HEK293T (cell line): ENCODE results near the gene FAM222B.

Experiments
- CTCF ChIA-PET: fragments of 350-600 bp; formaldehyde crosslinking; extraction: SDS; loops from one replicate; lab custom pipeline; 2021; ENCODE audit warnings: antibody characterized with exemption, inconsistent platforms; lab: Yijun Ruan, JAX
- POLR2A ChIA-PET: fragments of 350-600 bp; formaldehyde crosslinking; extraction: SDS; loops from one replicate; lab custom pipeline; 2020; ENCODE audit warnings: antibody characterized with exemption, inconsistent platforms; lab: Yijun Ruan, JAX
- DNase-seq: peaks from one replicate; pipeline ENCODE4 v3.0.0; 2012; ENCODE audit warnings: mixed read lengths; ENCODE audit errors: extremely low spot score
- ARNT ChIP-seq: fragments of 450-650 bp; IDR thresholded peaks from 2 replicates; pipeline ENCODE4 v1.6.1; 2017; ENCODE audit warnings: mild to moderate bottlenecking
- BHLHE40 ChIP-seq: fragments of 450-650 bp; IDR thresholded peaks from 2 replicates; pipeline ENCODE4 v1.6.1; 2016; ENCODE audit warnings: mild to moderate bottlenecking, moderate library complexity, borderline replicate concordance
- CTBP1 ChIP-seq: fragments of 450-650 bp; IDR thresholded peaks from 2 replicates; pipeline ENCODE4 v1.6.1; 2016; ENCODE audit warnings: borderline replicate concordance
- ELF4 ChIP-seq: fragments of 450-650 bp; IDR thresholded peaks from 2 replicates; pipeline ENCODE4 v1.6.1; 2017; ENCODE audit warnings: antibody characterized with exemption
- FOXA1 ChIP-seq: fragments of 450-650 bp; IDR thresholded peaks from 2 replicates; pipeline ENCODE4 v1.6.1; 2016; ENCODE audit warnings: mild to moderate bottlenecking
- FOXK2 ChIP-seq: fragments of 450-650 bp; IDR thresholded peaks from 2 replicates; pipeline ENCODE4 v1.6.1; 2016; ENCODE audit warnings: mild to moderate bottlenecking
- FOXM1 ChIP-seq: fragments of 450-650 bp; IDR thresholded peaks from 2 replicates; pipeline ENCODE4 v1.6.1; 2017; ENCODE audit warnings: mild to moderate bottlenecking, borderline replicate concordance
- HDGF ChIP-seq: fragments of 450-650 bp; IDR thresholded peaks from 2 replicates; pipeline ENCODE4 v1.6.1; 2017; ENCODE audit warnings: antibody characterized with exemption, borderline replicate concordance
- L3MBTL2 ChIP-seq: fragments of 450-650 bp; conservative IDR thresholded peaks from 2 replicates; pipeline ENCODE4 v1.6.1; 2016; ENCODE audit warnings: mild to moderate bottlenecking
- LEF1 ChIP-seq: fragments of 450-650 bp; IDR thresholded peaks from 2 replicates; pipeline ENCODE4 v1.6.1; 2017; ENCODE audit warnings: mild to moderate bottlenecking, borderline replicate concordance
- NFRKB ChIP-seq: fragments of 450-650 bp; IDR thresholded peaks from 2 replicates; pipeline ENCODE4 v1.6.1; 2016; ENCODE audit warnings: mild to moderate bottlenecking, moderate library complexity
- SP1 ChIP-seq: fragments of 450-650 bp; IDR thresholded peaks from 2 replicates; pipeline ENCODE4 v1.6.1; 2017
- SUZ12 ChIP-seq: fragments of 450-650 bp; IDR thresholded peaks from 2 replicates; pipeline ENCODE4 v1.6.1; 2016; ENCODE audit warnings: mild to moderate bottlenecking
- TARDBP ChIP-seq: fragments of 450-650 bp; IDR thresholded peaks from 2 replicates; pipeline ENCODE4 v1.6.1; 2016
- ZNF384 ChIP-seq: fragments of 450-650 bp; IDR thresholded peaks from 2 replicates; pipeline ENCODE4 v1.6.1; 2016
- TF ChIP-seq, protein P1 (sequence below): fragments of 450-650 bp; IDR thresholded peaks from 2 replicates; pipeline ENCODE4 v1.6.1; 2016

The FAM222B gene

GRCh38 chr17:28715217-28715616 lies 127.4 kb downstream of the FAM222B start:
- ChIA-PET CTCF (interaction anchor here (1.1 kb wide), 1 partner anchor 71 kb away, joined by 3 read pairs; no protein-coding TSS in a partner anchor), POLR2A (interaction anchor here (0.7 to 1.8 kb wide), 7 partner anchors 9 to 186 kb away, joined by 3 to 5 read pairs (median 4); partner anchors contain the start of genes SDF2 and SUPT6H)
- TF ChIP-seq LEF1 (no peak), L3MBTL2 (no peak), ZNF384 (no peak), FOXM1 (no peak), NFRKB (no peak), TARDBP (no peak)
- TF ChIP-seq, protein P1, sequence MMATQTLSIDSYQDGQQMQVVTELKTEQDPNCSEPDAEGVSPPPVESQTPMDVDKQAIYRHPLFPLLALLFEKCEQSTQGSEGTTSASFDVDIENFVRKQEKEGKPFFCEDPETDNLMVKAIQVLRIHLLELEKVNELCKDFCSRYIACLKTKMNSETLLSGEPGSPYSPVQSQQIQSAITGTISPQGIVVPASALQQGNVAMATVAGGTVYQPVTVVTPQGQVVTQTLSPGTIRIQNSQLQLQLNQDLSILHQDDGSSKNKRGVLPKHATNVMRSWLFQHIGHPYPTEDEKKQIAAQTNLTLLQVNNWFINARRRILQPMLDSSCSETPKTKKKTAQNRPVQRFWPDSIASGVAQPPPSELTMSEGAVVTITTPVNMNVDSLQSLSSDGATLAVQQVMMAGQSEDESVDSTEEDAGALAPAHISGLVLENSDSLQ, result no peak
- DNase-seq, result no peak

- TF ChIP-seq ARNT (no peak), L3MBTL2 (no peak), CTBP1 (no peak), FOXA1 (no peak), HDGF (no peak), ELF4 (no peak), FOXK2 (no peak), SP1 (no peak), LEF1 (no peak), NFRKB (no peak), ZNF384 (no peak), BHLHE40 (no peak)
- TF ChIP-seq, protein P1, result no peak
- ChIA-PET CTCF (no interaction called here), POLR2A (no interaction called here)
- no peak for DNase-seq
These were observed 128.3 kb downstream of the FAM222B start for GRCh38 chr17:28714281-28714680.

GRCh38 chr17:28712705-28713415 lies 129.7 kb downstream of the FAM222B start:
- TF ChIP-seq NFRKB (no peak), ARNT (no peak), SP1 (no peak), LEF1 (no peak), FOXK2 (no peak), L3MBTL2 (no peak)
- TF ChIP-seq, protein P1, result no peak
- no peak for DNase-seq
- ChIA-PET CTCF (interaction anchor here (0.6 to 1.3 kb wide), 3 partner anchors 12 to 68 kb away, joined by 3 read pairs; partner anchors contain the start of gene BLTP2), POLR2A (interaction anchor here (1.0 to 15.7 kb wide), 3 partner anchors 10 to 45 kb away, joined by 4 to 309 read pairs (median 4); partner anchors contain the start of genes NEK8, RPL23A and TLCD1)

- POLR2A ChIA-PET, result interaction anchor here (1.0 to 15.7 kb wide), 5 partner anchors 10 to 68 kb away, joined by 4 to 309 read pairs (median 5); partner anchors contain the start of genes BLTP2, NEK8, RPL23A and TLCD1
- CTCF ChIA-PET, result interaction anchor here (0.8 to 2.8 kb wide), 4 partner anchors 10 to 68 kb away, joined by 3 to 14 read pairs (median 6); partner anchors contain the start of genes BLTP2 and TLCD1
- no peak for TF ChIP-seq HDGF
- no peak for TF ChIP-seq ZNF384
- no peak for TF ChIP-seq CTBP1
- no peak for TF ChIP-seq FOXM1
- no peak for TF ChIP-seq SUZ12
- TF ChIP-seq ARNT, result no peak
- TF ChIP-seq ELF4, result no peak
- no peak for TF ChIP-seq FOXK2
- TF ChIP-seq LEF1, result no peak
- no peak for TF ChIP-seq SP1
- no peak for TF ChIP-seq TARDBP
- TF ChIP-seq FOXA1, result no peak
- TF ChIP-seq L3MBTL2, result no peak; the same call in 1 of the 2 replicates
- TF ChIP-seq, protein P1, result no peak
- no peak for TF ChIP-seq BHLHE40
- no peak for TF ChIP-seq NFRKB
- peak; percentile 16 for DNase-seq
These were observed 130.4 kb downstream of the FAM222B start for GRCh38 chr17:28712032-28712704.

GRCh38 chr17:28711723-28712031 lies 130.9 kb downstream of the FAM222B start, which contains the start of gene PROCA1:
PROCA1 (minus strand) TSS chr17:28711888; CDS start chr17:28711660, 228 bp downstream.
- TF ChIP-seq LEF1 (no peak), SP1 (no peak), FOXK2 (no peak)
- DNase-seq, result peak; percentile 18
- ChIA-PET CTCF (interaction anchor here (1.3 to 2.8 kb wide), 3 partner anchors 10 to 67 kb away, joined by 3 to 14 read pairs (median 10); partner anchors contain the start of genes BLTP2 and TLCD1), POLR2A (interaction anchor here (0.7 to 15.7 kb wide), 16 partner anchors 10 to 240 kb away, joined by 3 to 309 read pairs (median 4); partner anchors contain the start of genes BLTP2, NEK8, PHF12 and RPL23A)
